Spinal cord (tissue), 10 donors: Measurements from ENCODE around the gene RBCK1. TPM values are rescaled to one million over a fixed set of nuclear protein-coding genes. Genes with fewer than 3 reads are reported as not detected.

Experiments used
- DNase-seq, 6 donors: peaks; one replicate each; pipeline versions ENCODE4 v3.0.0 to v3.0.0-alpha.2; 2013 to 2015; ENCODE audit warnings: low spot score in 6 of 6, low read depth in 4 of 6
- H3K27ac ChIP-seq: one replicate; pipeline ENCODE4 v1.5.1; 2013; ENCODE audit warnings: low read depth, low read length, control low read depth
- H3K27me3 ChIP-seq: one replicate; pipeline ENCODE4 v1.6.1; 2013; ENCODE audit warnings: low read length; ENCODE audit not compliant: control insufficient read depth, insufficient read depth
- H3K36me3 ChIP-seq: one replicate; pipeline ENCODE4 v1.6.1; 2013; ENCODE audit warnings: low read length; ENCODE audit not compliant: control insufficient read depth, insufficient read depth
- H3K4me1 ChIP-seq: one replicate; pipeline ENCODE4 v1.6.1; 2013; ENCODE audit warnings: low read length; ENCODE audit not compliant: control insufficient read depth, insufficient read depth
- H3K4me3 ChIP-seq: one replicate; pipeline ENCODE4 v1.5.1; 2013; ENCODE audit warnings: low read depth, low read length, control low read depth
- H3K9me3 ChIP-seq: one replicate; pipeline ENCODE4 v1.6.1; 2013; ENCODE audit warnings: low read length; ENCODE audit not compliant: control insufficient read depth, insufficient read depth
- WGBS: methylation state at CpG from one replicate; pipeline ENCODE4 v1.1.5; 2013; ENCODE audit warnings: missing lambda C conversion rate; ENCODE audit not compliant: insufficient coverage; 5-methylcytosine and 5-hydroxymethylcytosine counted together
- long read RNA-seq, 4 donors: transcript quantifications; one replicate each; lab custom pipeline, GENCODE V29; 2026
- polyA plus RNA-seq, 2 donors: library from polyadenylated mRNA; unstranded; fragments of 120-200 nt; gene quantifications; one replicate each; pipeline ENCODE4 v1.2.1, GENCODE V29; 2013; ENCODE audit not compliant: insufficient read length in 2 of 2
- total RNA-seq, 2 donors: library from RNA; depleted of rRNA in 1 of 2; stranded (reverse); fragments of 120-200 nt in 1 of 2; fragments of >200 nt in 1 of 2; gene quantifications; one replicate each; pipeline versions ENCODE4 v1.2.3 to v1.2.4, GENCODE V29; 2013 to 2014
- donor health status: healthy.

The RBCK1 gene
- total RNA-seq (10 to 100 TPM; 22.5 to 50.4 TPM), polyA plus RNA-seq (100 to 1,000 TPM in 1 of 2 donors, 10 to 100 TPM in 1; 75.8 to 106 TPM)
- long read RNA-seq, donor 1, transcript RBCK1-213 (3 exons, 1,200 nt), result major isoform, 7 of 24 reads
- long read RNA-seq, donor 1, partial matches to known transcripts, result 8 of 24 reads
- long read RNA-seq, donor 1, other reads (novel, unspliced or antisense), result 0 of 24 reads
- long read RNA-seq, donor 2, partial matches to known transcripts, result 6 of 12 reads
- long read RNA-seq, donor 2, other reads (novel, unspliced or antisense), result 0 of 12 reads
- long read RNA-seq, donor 3, transcript RBCK1-213 (3 exons, 1,200 nt), result major isoform, 7 of 12 reads
- long read RNA-seq, donor 3, partial matches to known transcripts, result 0 of 12 reads
- long read RNA-seq, donor 3, other reads (novel, unspliced or antisense), result 0 of 12 reads
- long read RNA-seq, donor 4, transcript RBCK1-213 (3 exons, 1,200 nt), result major isoform, 24 of 68 reads
- long read RNA-seq, donor 4, transcript RBCK1-202 (12 exons, 2,774 nt), result minor isoform, 6 of 68 reads
- long read RNA-seq, donor 4, partial matches to known transcripts, result 36 of 68 reads
- long read RNA-seq, donor 4, other reads (novel, unspliced or antisense), result 0 of 68 reads

DNA sequence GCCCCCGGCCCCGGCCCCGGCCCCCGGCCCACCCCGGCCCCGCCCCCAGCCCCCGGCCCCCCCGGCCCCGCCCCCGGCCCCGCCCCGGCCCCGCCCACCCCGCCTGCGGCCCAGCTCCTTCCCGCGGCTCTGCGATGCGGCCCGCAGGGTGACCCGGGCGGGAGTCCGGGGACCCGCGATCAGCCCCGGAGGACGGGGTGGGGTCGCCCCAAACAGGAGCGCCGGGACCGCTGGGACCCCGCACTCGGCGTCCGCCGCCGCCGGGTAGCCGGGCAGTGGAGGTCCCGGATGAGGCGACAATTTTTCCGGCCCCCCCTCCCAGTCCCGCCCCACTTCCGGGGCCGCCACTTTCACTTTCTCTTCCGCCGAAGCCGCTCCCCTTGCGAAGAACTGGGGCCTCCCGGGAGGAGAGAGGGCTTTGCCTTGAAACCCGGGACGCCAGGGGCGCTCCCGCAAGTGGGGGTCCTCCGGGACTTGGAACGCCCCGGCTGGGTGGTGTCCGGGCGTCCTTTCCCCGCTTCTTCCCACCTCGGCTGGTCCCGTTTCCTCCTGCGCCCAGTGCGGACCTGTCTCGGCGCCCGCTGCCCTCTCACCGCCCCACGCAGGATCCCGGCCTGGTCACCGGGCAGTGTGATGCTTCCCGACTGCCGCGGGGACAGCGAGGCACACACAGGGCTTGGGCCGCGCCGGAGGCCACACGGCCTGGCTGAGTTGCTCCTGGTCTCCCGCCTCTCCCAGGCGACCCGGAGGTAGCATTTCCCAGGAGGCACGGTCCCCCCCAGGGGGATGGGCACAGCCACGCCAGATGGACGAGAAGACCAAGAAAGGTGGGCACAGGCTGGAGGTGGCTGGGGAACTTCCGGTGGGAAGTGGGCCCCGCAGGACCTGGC lies at the start of gene RBCK1:
TSS of gene RBCK1 (plus strand) at position 347 of the 890 bp plus-strand sequence. CDS start at position 806, 459 bp downstream.
- peaks cover 22% of the 10 kb centered on the region for H3K4me1 ChIP-seq
- 0% methylated on average over 61 of the region's 87 CpGs for WGBS
- H3K27me3 ChIP-seq, result no peaks in the 10 kb centered on the region
- H3K4me3 ChIP-seq, result peak within 1 kb of the TSS; percentile 82
- H3K27ac ChIP-seq, result peak within 1 kb of the TSS; percentile 81
- peaks cover 16% of the 10 kb centered on the region for H3K36me3 ChIP-seq
- H3K9me3 ChIP-seq, result no peaks in the 10 kb centered on the region
- peak; percentile 33 to 95 (median 74) for DNase-seq

DNA sequence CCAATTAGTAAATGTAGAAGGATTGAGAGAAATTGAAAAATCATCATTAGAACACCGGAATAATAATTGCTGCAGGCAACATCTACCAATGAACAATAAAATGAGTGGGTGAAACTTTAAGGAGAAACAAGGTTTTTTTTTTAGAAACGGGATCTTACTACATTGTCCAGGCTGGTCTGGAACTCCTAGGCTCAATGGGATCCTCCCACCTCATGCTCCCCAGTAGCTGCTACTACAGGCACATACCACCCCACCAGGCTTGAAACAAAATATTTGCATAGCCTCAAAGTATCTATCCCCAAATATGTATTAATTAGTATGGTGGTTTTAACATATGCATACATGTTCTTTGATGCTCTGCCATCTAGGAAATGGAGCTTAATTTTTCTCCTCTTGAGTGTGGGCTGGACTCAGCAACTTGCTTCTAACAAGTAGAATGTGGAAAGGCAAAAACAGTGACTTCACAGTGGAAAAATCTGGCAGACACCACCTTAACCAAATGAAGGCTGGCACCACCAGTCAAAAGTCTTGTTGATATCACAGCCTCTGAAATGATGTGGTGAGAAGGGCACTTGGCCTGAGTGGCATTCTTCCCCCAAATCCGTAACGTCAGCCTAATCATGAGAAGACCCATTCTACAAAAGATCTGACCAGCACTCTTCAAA lies 49.1 kb upstream of the RBCK1 start:
- no peaks in the 10 kb centered on the region for H3K27me3 ChIP-seq
- peaks cover 2% of the 10 kb centered on the region for H3K36me3 ChIP-seq
- no peak overlapping the region for H3K27ac ChIP-seq
- no peak for DNase-seq
- H3K4me1 ChIP-seq, result peaks cover 11% of the 10 kb centered on the region
- WGBS, result no CpG with 5 or more reads among the region's 4 CpGs
- no peaks in the 10 kb centered on the region for H3K9me3 ChIP-seq
- no peak overlapping the region for H3K4me3 ChIP-seq

DNA sequence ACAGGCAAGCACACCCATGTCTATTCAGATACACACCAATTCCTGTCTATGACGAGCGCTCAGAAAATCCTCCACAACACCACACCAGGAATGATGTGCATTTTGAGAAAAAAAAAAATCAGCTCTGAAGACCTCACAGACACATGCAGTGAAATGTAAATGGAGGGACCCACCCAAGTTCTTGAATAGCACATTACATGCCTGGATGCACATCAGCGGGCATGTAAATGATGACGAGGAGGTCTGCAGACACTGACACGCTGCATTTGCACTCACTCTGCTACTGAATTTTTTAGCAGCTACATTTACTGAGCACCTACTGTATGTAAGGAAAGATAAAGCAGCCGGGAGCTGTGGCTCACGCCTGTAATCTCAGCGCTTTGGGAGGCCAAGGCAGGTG lies 46.5 kb upstream of the RBCK1 start:
- 34% methylated on average over 3 of the region's 8 CpGs for WGBS
- no peaks in the 10 kb centered on the region for H3K9me3 ChIP-seq
- H3K36me3 ChIP-seq, result no peaks in the 10 kb centered on the region
- no peak for DNase-seq
- no peaks in the 10 kb centered on the region for H3K27me3 ChIP-seq
- H3K4me1 ChIP-seq, result peaks cover 3% of the 10 kb centered on the region
- H3K4me3 ChIP-seq, result no peak overlapping the region
- H3K27ac ChIP-seq, result no peak overlapping the region

DNA sequence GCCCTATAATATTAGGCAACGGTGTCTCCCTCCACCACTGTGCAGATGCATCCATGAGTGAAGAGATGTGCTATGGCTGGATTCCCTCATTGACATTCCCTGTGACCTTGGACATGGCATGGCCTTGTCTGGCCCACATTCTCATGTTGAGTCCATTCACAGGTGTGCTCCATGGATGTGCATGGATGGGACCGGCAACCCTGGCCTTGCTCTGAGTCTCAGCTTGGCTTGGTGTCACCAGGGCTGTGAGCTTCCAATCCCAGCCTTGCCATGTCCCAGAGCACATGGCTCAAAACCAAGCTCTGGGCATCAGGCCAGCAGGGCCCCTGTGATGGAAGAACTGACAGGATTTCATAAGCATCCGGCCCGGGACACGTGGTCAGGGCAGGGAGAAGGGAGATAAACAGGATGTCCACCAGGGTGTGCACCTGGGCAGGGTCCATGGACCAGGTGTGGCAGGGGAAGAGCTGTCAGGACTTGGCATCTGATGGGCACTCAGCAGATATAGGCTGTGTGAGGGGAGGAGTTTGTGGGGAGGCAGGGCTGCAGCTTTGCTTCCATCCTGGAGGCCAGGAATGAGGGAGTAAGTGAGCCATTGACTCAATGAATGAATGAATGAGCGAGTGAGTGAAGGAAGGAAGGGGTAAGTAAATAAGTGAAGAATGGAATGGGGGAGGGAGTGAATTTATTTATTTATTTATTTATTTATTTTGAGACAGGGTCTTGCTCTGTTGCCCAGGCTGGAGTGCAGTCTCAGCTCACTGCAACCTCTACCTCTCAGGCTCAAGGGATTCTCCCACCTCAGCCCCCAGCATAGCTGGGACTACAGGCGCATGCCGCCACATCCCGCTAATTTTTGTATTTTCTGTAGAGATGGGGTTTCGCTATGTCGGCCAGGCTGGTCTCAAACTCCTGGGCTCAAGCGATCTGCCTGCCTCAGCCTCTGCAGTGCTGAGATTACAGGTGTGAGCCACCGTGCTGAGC lies 45.5 kb upstream of the RBCK1 start:
- Histone ChIP-seq H3K27me3 (no peaks in the 10 kb centered on the region), H3K27ac (no peak overlapping the region), H3K4me3 (no peak overlapping the region), H3K9me3 (no peaks in the 10 kb centered on the region), H3K36me3 (no peaks in the 10 kb centered on the region), H3K4me1 (peaks cover 3% of the 10 kb centered on the region)
- 75% methylated on average over 12 of the region's 13 CpGs for WGBS
- DNase-seq, result peak in 3 of 6 donors; percentile 5 to 78 (median 51)

DNA sequence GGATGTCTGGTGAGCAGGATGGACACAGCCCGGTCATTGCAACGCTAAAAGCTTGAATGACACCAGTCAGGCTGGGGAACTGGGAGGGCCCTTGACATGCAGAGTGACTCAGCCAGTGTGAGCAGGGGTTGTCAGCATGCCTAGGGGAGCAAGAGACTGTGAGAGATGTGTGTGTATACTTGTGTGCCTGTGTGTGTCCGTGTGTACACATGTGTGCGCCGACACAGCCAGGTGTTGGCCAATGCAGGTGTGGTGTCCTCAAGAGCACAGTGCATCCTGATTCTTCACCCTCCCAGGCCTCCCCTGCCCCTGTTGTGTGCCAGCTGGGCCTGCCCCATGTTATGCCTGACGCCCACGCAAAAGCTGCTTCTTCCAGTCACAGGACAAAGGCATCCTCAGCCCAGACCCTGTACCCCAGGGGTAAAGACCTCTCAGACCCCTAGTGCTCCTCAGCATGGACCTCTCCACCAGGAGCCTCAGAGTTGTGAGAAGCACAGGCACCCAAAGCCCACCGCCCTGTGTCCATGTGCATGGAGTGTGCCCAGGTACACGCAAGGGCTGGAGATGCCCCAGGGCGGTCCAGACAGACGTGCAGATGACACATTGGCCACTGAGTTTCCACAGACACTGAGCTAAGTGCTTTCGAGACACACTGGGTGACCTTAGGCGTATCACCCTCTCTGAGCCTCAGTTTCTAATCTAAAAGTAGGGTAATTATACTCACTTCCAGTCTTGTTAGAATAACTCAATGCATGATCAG lies 44.6 kb upstream of the RBCK1 start:
- Histone ChIP-seq H3K36me3 (no peaks in the 10 kb centered on the region), H3K4me3 (no peak overlapping the region), H3K9me3 (no peaks in the 10 kb centered on the region), H3K27me3 (no peaks in the 10 kb centered on the region), H3K4me1 (peaks cover 3% of the 10 kb centered on the region), H3K27ac (no peak overlapping the region)
- WGBS, result 90% methylated on average over 11 of the region's 13 CpGs
- DNase-seq, result no peak

DNA sequence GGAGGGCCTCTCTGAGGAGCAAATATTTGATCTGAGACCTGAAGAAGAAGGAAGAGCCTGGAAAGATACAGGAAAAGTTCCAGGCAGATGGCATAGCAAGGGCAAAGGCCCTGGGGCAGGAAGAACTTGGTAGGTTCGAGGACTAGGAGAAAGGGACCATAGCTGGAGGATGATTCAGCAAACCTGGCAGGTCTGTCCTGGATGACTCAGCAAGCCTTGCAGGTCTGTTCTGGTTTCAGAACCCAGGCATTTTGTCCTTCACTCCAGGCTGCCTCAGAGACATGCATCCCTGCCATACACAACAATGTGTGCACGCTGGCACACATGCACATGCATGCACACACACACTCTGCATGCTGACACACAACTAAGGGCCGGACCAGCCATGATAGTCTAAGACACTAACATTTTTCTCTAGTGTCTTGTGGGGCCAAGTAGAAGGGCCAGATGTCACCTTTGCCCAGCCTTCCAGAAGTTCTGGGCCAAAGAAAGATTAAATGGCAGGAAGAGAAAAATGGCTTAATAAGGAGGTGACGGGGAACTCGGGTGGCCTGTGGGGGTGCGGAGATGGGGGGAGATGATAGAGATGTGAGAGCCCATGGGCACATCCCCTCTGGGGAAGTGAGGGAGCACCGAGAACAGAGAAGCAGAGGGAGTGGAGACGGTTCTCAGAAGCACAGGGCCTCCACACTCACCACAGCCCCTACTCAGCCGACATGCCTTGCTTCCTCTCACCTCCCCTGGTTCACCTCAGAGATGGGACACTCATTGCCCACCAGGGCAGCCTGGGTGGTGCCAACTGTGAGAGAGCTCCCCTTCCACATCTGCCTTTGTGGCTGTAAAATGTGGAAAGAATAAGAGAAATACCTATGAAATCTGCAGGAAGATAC lies 42.9 kb upstream of the RBCK1 start:
- Histone ChIP-seq H3K36me3 (no peaks in the 10 kb centered on the region), H3K4me3 (no peak overlapping the region), H3K27ac (no peak overlapping the region), H3K9me3 (no peaks in the 10 kb centered on the region), H3K27me3 (no peaks in the 10 kb centered on the region), H3K4me1 (peaks cover 3% of the 10 kb centered on the region)
- 90% methylated on average over 4 of the region's 9 CpGs for WGBS
- no peak for DNase-seq

DNA sequence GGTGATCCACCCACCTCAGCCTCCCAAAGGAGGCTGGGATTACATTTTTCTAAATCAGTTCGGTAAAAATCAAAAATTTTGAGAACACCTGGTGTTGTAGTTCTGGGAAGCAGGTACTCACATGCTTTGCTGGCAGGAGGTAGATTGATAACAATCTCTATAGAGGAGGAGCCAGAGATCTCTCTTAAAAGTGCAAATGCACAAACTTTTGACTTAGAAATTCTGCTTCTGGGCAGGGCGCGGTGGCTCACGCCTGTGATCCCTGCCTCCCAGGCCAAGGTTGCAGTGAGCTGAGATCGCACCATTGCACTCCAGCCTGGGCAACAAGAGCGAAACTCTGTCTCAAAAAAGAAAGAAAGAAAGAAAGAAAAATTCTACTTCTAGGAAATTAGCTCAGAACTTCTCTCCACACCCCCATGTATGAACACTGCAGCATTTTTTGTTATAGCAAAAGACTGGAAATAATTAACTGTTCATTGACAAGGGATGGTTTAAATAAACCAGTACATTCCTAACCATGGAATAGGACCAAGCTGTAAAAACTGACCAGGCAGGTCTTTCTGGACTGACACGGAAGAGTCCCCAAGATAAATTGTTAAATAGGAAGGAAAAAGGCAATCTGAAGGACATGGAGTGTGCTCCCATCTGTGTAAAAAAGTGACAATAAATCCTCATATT lies 41.9 kb upstream of the RBCK1 start:
- no peak overlapping the region for H3K4me3 ChIP-seq
- no peak for DNase-seq
- WGBS, result 95% methylated on average over 4 of the region's 7 CpGs
- no peaks in the 10 kb centered on the region for H3K27me3 ChIP-seq
- H3K9me3 ChIP-seq, result no peaks in the 10 kb centered on the region
- no peaks in the 10 kb centered on the region for H3K36me3 ChIP-seq
- H3K27ac ChIP-seq, result no peak overlapping the region
- peaks cover 3% of the 10 kb centered on the region for H3K4me1 ChIP-seq
